Hepatocyte (in vitro differentiated cells): ENCODE measurements around the gene ZCCHC13.
"Not testable (repeated sequence)": the region's sequence is repeated elsewhere in the genome, so short reads cannot be mapped to it uniquely, and the experiment has no call there.

Experiments used
- EZH2 ChIP-seq: fragments of 200-600 bp; sonication (generic); IDR thresholded peaks from 2 replicates; pipeline ENCODE4 v1.6.1; 2016; ENCODE audit warnings: antibody characterized with exemption, mild to moderate bottlenecking, borderline replicate concordance
- TF ChIP-seq, protein P1 (sequence below): fragments of 200-600 bp; sonication (generic); IDR thresholded peaks from 2 replicates; pipeline ENCODE4 v1.5.1; 2016; ENCODE audit warnings: antibody characterized with exemption, mild to moderate bottlenecking; ENCODE audit not compliant: poor library complexity

DNA sequence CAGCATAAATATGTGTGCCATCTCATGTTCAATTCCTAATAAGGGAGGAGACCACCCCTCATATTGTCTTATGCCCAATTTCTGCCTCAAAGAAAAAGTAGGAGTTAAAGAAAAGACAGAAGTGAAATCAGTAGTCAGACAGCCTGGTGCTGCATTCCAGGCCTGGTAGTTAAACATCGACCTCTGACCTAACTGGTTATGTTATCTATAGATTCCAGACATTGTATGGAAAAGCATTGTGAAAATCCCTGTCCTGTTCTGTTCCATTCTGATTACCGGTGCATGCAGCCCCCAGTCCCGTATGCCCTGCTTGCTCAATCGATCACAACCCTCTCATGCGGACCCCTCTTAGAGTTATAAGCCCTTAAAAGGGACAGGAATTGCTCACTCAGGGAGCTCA is 38.2 kb downstream of the ZCCHC13 start:
- TF ChIP-seq, protein P1, sequence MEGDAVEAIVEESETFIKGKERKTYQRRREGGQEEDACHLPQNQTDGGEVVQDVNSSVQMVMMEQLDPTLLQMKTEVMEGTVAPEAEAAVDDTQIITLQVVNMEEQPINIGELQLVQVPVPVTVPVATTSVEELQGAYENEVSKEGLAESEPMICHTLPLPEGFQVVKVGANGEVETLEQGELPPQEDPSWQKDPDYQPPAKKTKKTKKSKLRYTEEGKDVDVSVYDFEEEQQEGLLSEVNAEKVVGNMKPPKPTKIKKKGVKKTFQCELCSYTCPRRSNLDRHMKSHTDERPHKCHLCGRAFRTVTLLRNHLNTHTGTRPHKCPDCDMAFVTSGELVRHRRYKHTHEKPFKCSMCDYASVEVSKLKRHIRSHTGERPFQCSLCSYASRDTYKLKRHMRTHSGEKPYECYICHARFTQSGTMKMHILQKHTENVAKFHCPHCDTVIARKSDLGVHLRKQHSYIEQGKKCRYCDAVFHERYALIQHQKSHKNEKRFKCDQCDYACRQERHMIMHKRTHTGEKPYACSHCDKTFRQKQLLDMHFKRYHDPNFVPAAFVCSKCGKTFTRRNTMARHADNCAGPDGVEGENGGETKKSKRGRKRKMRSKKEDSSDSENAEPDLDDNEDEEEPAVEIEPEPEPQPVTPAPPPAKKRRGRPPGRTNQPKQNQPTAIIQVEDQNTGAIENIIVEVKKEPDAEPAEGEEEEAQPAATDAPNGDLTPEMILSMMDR, result not testable (repeated sequence)
- TF ChIP-seq EZH2, result not testable (repeated sequence)
